Measurements from ENCODE around the gene TTLL10. TPM values are rescaled to one million over a fixed set of nuclear protein-coding genes. Genes with fewer than 3 reads are reported as not detected.
"Not testable (repeated sequence)": the region's sequence is repeated elsewhere in the genome, so short reads cannot be mapped to it uniquely, and the experiment has no call there.

TTLL10 gene
- total RNA-seq, 4 donors from 2014 or later, result 0.40 to 0.48 TPM; not detected in 2

DNA sequence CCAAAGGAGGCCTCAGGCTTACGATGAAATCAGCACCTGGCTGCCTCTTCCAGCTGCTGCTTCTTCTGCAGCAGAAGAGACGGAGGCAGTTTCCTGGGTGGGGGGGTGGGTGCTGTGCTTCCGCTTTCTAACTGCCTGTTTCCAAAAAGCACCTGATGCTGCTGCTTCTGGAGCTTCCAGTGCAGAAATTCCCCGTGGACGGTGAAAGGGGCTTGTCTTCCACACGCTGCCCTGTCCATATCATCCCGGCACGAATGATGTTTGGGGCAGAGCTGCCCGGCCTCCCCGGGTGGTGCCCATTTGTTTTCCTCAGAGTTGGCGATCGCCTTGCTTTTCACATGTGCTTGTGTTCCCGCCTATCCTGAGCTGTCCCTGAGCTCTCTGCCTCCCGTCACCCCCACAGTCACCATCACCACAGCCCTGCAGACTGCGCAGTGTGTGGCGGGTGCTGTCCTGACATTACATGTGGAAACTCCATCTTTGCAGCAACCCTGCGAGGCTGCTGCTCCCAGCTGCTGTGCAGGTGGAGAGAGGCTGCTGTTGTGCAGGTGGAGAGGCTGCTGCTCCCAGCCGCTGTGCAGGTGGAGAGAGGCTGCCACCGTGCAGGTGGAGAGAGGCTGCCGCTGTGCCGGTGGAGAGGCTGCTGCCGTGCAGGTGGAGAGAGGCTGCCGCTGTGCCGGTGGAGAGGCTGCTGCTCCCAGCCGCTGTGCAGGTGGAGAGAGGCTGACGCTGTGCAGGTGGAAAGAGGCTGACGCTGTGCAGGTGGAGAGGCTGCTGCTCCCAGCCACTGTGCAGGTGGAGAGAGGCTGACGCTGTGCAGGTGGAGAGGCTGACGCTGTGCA lies 1.8 kb downstream of the TTLL10 start:
- peaks cover 64% of the 10 kb centered on the region for H3K27me3 ChIP-seq
- TF ChIP-seq POLR2A (IDR thresholded peaks at IDR 0.05) (no peak), POLR2AphosphoS5 (IDR thresholded peaks at IDR 0.05) (no peak), EP300 (IDR thresholded peaks at IDR 0.05; ENCODE audit: low read depth) (no peak)
- TF ChIP-seq, protein P1, sequence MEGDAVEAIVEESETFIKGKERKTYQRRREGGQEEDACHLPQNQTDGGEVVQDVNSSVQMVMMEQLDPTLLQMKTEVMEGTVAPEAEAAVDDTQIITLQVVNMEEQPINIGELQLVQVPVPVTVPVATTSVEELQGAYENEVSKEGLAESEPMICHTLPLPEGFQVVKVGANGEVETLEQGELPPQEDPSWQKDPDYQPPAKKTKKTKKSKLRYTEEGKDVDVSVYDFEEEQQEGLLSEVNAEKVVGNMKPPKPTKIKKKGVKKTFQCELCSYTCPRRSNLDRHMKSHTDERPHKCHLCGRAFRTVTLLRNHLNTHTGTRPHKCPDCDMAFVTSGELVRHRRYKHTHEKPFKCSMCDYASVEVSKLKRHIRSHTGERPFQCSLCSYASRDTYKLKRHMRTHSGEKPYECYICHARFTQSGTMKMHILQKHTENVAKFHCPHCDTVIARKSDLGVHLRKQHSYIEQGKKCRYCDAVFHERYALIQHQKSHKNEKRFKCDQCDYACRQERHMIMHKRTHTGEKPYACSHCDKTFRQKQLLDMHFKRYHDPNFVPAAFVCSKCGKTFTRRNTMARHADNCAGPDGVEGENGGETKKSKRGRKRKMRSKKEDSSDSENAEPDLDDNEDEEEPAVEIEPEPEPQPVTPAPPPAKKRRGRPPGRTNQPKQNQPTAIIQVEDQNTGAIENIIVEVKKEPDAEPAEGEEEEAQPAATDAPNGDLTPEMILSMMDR (IDR thresholded peaks at IDR 0.05), result no peak

DNA sequence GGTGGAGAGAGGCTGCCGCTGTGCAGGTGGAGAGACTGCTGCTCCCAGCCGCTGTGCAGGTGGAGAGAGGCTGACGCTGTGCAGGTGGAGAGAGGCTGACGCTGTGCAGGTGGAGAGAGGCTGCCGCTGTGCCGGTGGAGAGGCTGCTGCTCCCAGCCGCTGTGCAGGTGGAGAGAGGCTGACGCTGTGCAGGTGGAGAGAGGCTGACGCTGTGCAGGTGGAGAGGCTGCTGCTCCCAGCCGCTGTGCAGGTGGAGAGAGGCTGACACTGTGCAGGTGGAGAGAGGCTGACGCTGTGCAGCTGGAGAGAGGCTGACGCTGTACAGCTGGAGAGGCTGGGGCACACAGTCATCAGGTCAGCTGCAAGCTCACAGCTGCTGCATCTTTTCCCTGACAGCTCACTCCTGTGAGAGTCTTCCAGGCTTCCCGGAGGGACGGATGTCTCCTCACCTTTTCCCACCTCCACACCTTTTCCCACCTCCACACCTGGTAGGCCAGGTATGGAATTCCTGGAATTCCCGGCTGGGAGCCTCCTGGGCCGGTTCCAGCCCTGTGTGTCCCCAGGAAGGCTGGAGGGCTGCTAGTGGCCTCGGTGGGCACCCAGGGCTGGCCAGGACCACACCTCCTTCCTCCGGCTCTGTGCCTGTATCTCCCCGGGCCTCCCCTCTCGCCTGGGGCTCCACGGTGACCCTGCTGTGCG lies 2.5 kb downstream of the TTLL10 start:
- H3K36me3 ChIP-seq; H3K9me3 ChIP-seq; intact Hi-C loops (cut with DNase I; ENCODE audit: low total_unique reads); in situ Hi-C loops (cut with MboI; ENCODE audit: low pct_ligation_motif_present in 1 of 4, low pct_unique_long_range_greater_than_20kb in 1 of 4, low sequenced_read_pairs in 3 of 4); H3K4me1 ChIP-seq; H3K4me3 ChIP-seq; H3K27ac ChIP-seq; DNase-seq: not testable (repeated sequence)
- peaks cover 56% of the 10 kb centered on the region for H3K27me3 ChIP-seq
- WGBS, 2 donors (ENCODE audit: low coverage in 1 of 2), result 41% methylated on average over 22 of the region's 22 CpGs; no CpG with 5 or more reads in 1 of the 2 donors

More for the DNA sequence above, 1.8 kb downstream of the TTLL10 start:
- DNase-seq, result no peak
- Histone ChIP-seq H3K9me3 (no peaks in the 10 kb centered on the region), H3K36me3 (no peaks in the 10 kb centered on the region), H3K27ac (no peak overlapping the region), H3K4me1 (peaks cover 0 to 8% (median 0%) of the 10 kb centered on the region in 4 donors), H3K4me3 (no peak overlapping the region)
- 85 to 100% methylated on average over 1 to 23 of the region's 29 CpGs for WGBS, 2 donors (ENCODE audit: low coverage in 1 of 2)
- in situ Hi-C loops (cut with MboI; ENCODE audit: low pct_ligation_motif_present in 1 of 4, low pct_unique_long_range_greater_than_20kb in 1 of 4, low sequenced_read_pairs in 3 of 4), result no loop called here
- intact Hi-C loops (cut with DNase I; ENCODE audit: low total_unique reads), result no loop called here

DNA sequence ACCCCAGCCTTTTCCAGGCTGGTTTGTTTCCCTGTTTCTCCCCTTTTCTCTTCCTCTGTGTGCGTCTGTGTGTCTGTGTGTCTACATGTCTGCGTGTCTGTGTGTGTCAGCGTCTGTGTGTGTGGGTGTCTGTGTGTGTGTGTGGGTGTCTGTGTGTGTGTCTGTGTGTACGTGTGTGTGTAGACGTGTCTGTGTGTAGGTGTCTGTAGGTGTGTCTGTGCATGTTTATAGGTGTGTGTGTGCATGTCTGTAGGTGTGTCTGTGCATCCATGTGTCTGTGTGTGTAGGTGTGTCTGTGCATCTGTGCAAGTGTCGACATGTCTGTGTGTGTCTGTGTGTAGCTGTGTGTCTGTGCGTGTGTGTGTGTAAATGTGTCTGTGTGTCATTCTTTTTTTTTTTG lies 3.3 kb downstream of the TTLL10 start:
- Histone ChIP-seq H3K4me1 (peaks cover 0 to 8% (median 0%) of the 10 kb centered on the region in 4 donors), H3K4me3 (no peak overlapping the region), H3K27me3 (peaks cover 51% of the 10 kb centered on the region), H3K9me3 (no peaks in the 10 kb centered on the region), H3K36me3 (no peaks in the 10 kb centered on the region), H3K27ac (no peak overlapping the region)
- no peak for DNase-seq
- in situ Hi-C loops (cut with MboI; ENCODE audit: low pct_ligation_motif_present in 1 of 4, low pct_unique_long_range_greater_than_20kb in 1 of 4, low sequenced_read_pairs in 3 of 4) (no loop called here), intact Hi-C loops (cut with DNase I; ENCODE audit: low total_unique reads) (no loop called here)
- TF ChIP-seq POLR2AphosphoS5 (IDR thresholded peaks at IDR 0.05) (no peak), POLR2A (IDR thresholded peaks at IDR 0.05) (no peak), EP300 (IDR thresholded peaks at IDR 0.05; ENCODE audit: low read depth) (no peak)
- TF ChIP-seq, protein P1 (IDR thresholded peaks at IDR 0.05), result no peak
- WGBS, 2 donors (ENCODE audit: low coverage in 1 of 2), result 79% methylated on average over 7 of the region's 7 CpGs; no CpG with 5 or more reads in 1 of the 2 donors

DNA sequence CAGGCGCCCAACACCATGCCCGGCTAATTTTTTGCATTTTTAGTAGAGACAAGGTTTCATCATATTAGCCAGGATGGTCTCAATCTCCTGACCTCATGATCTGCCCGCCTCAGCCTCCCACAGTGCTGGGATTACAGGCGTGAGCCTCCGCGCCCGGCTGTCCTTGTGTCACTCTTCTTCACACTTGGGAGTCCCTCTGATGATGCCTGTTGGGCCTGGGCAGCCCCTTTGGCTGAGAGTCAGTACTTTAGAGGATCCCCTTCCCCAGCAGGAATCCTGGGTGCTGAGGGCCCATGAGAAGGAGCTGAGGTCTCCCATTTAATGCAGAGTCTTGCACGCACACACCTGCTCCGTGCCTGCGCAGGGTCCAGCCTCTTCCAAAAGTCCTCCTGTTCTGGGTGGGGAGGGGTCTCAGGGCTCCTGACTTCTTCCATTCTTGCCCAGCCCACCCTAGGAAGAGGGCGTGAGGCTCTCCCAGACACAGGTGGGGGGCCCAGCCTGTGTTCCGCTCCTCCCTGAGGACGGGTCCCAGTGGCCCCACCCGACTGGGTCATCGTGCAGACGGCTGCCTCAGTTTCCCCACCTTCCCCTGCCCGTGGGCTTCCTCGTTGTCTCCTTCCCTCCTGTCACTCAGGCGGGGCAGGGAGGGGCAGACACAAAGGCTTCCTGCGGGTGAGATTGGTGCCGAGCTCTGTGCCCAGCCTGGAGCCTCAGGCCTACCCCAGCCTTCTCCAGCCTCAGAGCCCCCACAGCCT lies 3.9 kb downstream of the TTLL10 start:
- 82% methylated on average over 21 of the region's 21 CpGs; no CpG with 5 or more reads in 1 of the 2 donors for WGBS, 2 donors (ENCODE audit: low coverage in 1 of 2)
- no peaks in the 10 kb centered on the region for H3K36me3 ChIP-seq
- H3K4me1 ChIP-seq, result peaks cover 0 to 8% (median 0%) of the 10 kb centered on the region in 4 donors
- H3K9me3 ChIP-seq, result no peaks in the 10 kb centered on the region
- no peak overlapping the region for H3K4me3 ChIP-seq
- DNase-seq, result no peak
- no peak overlapping the region for H3K27ac ChIP-seq
- in situ Hi-C loops (cut with MboI; ENCODE audit: low pct_ligation_motif_present in 1 of 4, low pct_unique_long_range_greater_than_20kb in 1 of 4, low sequenced_read_pairs in 3 of 4), result no loop called here
- TF ChIP-seq, protein P1 (IDR thresholded peaks at IDR 0.05), result no peak
- TF ChIP-seq EP300 (IDR thresholded peaks at IDR 0.05; ENCODE audit: low read depth) (no peak), POLR2A (IDR thresholded peaks at IDR 0.05) (no peak), POLR2AphosphoS5 (IDR thresholded peaks at IDR 0.05) (no peak)
- peaks cover 46% of the 10 kb centered on the region for H3K27me3 ChIP-seq
- intact Hi-C loops (cut with DNase I; ENCODE audit: low total_unique reads), result no loop called here

Measured in transverse colon (tissue), 4 donors.